ENCODE measurements around the gene BCL11B. TPM values are rescaled to one million over a fixed set of nuclear protein-coding genes. Genes with fewer than 3 reads are reported as not detected.
A peak's percentile ranks its signal among the peaks of the same experiment; 100 is the strongest.

Gene BCL11B
- total and polyA plus RNA-seq, 12 donors = 0.03 to 1.9 (median 0.11) TPM; not detected in 2

DNA sequence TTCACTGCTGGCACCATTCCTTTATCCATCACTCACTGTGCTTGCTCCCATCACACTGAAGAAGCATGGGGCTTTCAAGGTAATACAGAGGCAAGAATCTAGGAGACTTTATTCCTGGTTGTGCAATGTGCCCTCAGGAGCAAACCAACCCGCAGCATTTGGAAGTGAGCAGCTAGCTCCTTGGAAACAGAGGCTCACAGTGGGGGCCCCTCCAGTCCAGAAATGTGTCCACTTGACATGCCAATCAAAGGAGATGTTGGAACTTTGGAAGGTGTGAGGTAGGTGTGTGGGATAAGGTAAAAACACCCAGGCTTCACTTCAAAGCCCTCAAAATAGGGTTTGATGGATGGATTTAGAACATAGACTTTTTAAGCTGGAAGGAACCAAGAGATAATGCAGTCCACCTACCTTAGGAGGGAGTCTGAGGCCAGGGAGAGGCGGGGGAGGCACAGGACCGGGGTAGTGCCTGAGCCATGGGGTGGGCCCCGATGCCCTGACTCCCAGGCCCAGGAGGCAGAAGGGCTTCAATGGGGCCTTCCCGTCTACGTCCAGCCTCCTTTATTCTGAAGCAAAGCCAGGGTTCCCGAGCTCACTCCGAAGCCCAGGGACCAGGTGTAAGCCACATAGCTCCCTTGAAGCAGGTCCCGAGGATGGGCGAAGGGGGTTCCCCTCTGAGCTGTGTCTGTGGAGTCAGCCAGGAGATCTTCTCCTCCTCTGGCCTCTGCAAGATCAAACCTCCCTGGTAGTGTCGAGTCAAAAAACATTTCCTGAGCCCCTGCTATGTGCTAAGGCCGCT, 17.6 kb upstream of the BCL11B start:
- Histone ChIP-seq H3K36me3 (no peaks in the 10 kb centered on the region), H3K27ac (no peak overlapping the region), H3K4me1 (no peaks in the 10 kb centered on the region), H3K4me3 (no peak overlapping the region), H3K27me3 (peaks cover 0 to 35% (median 22%) of the 10 kb centered on the region in 7 donors), H3K9me3 (no peaks in the 10 kb centered on the region)
- WGBS, 2 donors = 83% methylated on average over 12 of the region's 12 CpGs
- TF ChIP-seq, protein P1, sequence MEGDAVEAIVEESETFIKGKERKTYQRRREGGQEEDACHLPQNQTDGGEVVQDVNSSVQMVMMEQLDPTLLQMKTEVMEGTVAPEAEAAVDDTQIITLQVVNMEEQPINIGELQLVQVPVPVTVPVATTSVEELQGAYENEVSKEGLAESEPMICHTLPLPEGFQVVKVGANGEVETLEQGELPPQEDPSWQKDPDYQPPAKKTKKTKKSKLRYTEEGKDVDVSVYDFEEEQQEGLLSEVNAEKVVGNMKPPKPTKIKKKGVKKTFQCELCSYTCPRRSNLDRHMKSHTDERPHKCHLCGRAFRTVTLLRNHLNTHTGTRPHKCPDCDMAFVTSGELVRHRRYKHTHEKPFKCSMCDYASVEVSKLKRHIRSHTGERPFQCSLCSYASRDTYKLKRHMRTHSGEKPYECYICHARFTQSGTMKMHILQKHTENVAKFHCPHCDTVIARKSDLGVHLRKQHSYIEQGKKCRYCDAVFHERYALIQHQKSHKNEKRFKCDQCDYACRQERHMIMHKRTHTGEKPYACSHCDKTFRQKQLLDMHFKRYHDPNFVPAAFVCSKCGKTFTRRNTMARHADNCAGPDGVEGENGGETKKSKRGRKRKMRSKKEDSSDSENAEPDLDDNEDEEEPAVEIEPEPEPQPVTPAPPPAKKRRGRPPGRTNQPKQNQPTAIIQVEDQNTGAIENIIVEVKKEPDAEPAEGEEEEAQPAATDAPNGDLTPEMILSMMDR (IDR thresholded peaks at IDR 0.05) = no peak
- intact Hi-C loops (cut with DNase I) = no loop called here
- no peak for DNase-seq
- ATAC-seq = no peak

DNA sequence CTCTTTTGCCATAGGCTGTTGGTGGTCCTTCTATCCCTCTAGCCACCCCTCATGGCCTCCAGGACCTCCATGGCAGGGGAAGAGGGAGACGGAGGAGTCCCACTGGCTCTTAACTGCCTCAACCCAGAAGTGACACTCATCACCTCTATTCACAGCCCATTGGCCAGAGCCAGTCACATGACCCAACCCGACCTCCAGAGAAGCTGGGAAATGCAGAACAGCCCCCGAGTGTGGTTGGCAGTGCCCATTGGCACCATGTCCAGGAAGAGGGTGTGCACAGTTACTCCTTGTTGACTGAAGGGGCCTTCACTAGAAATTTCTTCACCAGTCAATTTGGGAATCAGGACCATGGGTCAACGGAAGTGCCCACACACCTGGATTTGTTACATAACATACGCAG, 17.0 kb upstream of the BCL11B start:
- TF ChIP-seq, protein P1 (IDR thresholded peaks at IDR 0.05) = no peak

DNA sequence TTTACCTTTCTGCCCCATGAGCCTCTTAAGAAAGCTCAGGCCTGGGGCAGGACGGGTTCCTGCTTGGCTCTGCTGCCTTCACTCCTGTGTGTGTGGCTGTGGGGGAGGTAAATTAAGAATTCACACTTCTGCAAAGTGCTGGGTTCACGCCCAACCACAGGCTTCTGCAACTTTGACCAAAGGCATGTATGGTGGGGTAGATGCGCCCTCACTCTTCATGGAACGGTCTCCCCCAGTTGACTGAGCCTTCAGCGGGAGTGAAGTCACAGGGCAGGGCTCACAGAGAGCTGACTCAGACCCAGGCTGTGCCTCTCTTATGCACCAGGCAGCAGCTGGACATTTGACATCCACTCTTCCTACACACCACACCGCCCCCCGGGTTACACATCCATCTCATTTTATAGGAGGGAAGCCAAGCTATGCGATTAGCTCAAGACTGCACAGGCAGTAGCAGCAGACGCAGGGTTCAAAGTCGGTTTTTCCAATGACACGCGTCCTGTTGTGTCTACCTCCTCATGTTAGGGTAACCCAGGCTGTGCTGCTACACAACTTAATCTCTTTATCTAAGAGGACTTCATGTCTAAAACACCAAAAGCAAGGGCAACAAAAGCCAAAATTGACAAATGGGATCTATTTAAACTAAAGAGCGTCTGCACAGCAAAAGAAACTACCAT, 15.4 kb upstream of the BCL11B start:
- 72 to 76% methylated on average over 13 of the region's 13 CpGs for whole genome bisulfite sequencing, 2 donors
- ATAC-seq = peak in 1 of 8 donors; percentile 17

More for the DNA sequence above, 17.0 kb upstream of the BCL11B start:
- 79 to 86% methylated on average over 5 of the region's 5 CpGs for WGBS, 2 donors
- no peaks in the 10 kb centered on the region for H3K4me1 ChIP-seq
- ATAC-seq = no peak
- no peaks in the 10 kb centered on the region for H3K9me3 ChIP-seq
- H3K36me3 ChIP-seq = no peaks in the 10 kb centered on the region
- intact Hi-C loops (cut with DNase I) = no loop called here
- H3K4me3 ChIP-seq = no peak overlapping the region
- no peak overlapping the region for H3K27ac ChIP-seq
- DNase-seq = no peak
- peaks cover 0 to 42% (median 29%) of the 10 kb centered on the region in 7 donors for H3K27me3 ChIP-seq

DNA sequence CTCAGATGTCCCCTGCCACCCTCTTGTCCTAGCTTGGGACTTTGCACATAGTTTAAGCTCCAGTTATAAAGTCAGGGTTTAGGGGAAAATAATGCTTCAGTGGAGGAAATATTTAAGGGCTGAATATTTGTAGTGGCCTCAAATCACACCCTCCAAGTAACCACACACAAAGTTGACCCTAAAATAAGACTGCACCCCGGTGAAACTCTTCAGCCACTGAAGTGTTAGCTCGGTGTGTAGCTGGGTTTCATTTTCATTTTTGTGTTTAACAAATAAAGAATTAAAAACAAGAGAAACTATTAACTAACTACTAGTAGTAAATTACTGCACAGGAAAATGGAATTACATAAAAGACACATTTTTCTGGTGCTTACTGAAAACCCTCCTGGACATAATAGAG, 14.8 kb upstream of the BCL11B start:
- peak overlapping the region in 1 of 10 donors; percentile 47 for H3K27ac ChIP-seq
- intact Hi-C loops (cut with DNase I) = no loop called here
- TF ChIP-seq, protein P1 (IDR thresholded peaks at IDR 0.05) = no peak
- DNase-seq (no peak), ATAC-seq (no peak)
- WGBS, 2 donors = 74 to 75% methylated on average over 2 of the region's 2 CpGs
- H3K4me3 ChIP-seq = peak overlapping the region in 1 of 10 donors; percentile 22
- no peaks in the 10 kb centered on the region for H3K36me3 ChIP-seq
- H3K9me3 ChIP-seq = no peaks in the 10 kb centered on the region
- H3K4me1 ChIP-seq = no peaks in the 10 kb centered on the region
- peaks cover 0 to 57% (median 34%) of the 10 kb centered on the region in 7 donors for H3K27me3 ChIP-seq

More for the DNA sequence above, 15.4 kb upstream of the BCL11B start:
- Histone ChIP-seq H3K27ac (peak overlapping the region in 1 of 10 donors; percentile 47), H3K4me1 (no peaks in the 10 kb centered on the region), H3K27me3 (peaks cover 0 to 55% (median 34%) of the 10 kb centered on the region in 7 donors), H3K36me3 (no peaks in the 10 kb centered on the region), H3K4me3 (peak overlapping the region in 1 of 10 donors; percentile 22), H3K9me3 (no peaks in the 10 kb centered on the region)
- TF ChIP-seq, protein P1 (IDR thresholded peaks at IDR 0.05) = no peak
- intact Hi-C loops (cut with DNase I) = no loop called here
- no peak for DNase-seq

All from heart right ventricle (tissue), 16 donors.